GM19324 (cell line): Measurements from ENCODE around the gene PLA2G4B.

Source experiments
- ATAC-seq: cut with Tn5 transposase; IDR thresholded peaks from one replicate; pipeline ENCODE4 v1.9.1; 2021; ENCODE audit warnings: mild to moderate bottlenecking, moderate library complexity; ENCODE audit not compliant: unreplicated experiment, low FRiP score

The PLA2G4B gene

DNA sequence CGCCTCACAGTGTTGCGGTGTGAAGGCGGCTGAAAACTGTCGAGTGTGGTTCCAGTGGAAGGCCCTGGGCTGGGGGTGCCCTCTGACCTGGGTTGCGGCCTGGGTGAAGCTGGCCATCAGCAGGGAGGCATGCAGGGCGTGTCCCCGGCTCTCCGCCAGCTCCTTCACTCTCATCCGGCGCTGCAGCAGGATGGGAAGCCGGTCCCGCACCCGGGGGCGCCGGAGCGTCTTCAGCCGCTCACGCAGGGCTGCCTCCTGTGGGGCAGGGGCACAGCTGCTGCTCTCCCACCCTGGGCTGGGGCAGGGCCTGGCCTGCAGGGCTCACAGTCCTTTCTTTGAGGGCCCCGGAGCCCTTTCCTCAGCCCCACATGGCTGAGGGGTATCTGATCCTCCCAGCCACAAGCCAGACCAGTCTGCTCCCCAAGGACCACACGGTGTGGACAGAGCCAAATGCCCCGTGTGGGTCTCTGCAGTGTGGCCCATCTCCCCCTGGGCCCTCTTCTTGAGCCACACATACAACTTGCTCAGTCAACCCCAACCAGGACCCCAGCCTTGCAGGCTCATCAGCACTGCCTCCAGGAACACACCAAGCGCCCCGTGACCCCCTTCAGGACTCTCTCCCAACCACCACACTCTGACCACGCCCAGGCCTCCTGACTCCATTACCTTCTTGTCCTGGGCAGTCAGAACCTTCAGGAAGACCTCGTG, 28.4 kb downstream of the PLA2G4B start:
- no peak for ATAC-seq

DNA sequence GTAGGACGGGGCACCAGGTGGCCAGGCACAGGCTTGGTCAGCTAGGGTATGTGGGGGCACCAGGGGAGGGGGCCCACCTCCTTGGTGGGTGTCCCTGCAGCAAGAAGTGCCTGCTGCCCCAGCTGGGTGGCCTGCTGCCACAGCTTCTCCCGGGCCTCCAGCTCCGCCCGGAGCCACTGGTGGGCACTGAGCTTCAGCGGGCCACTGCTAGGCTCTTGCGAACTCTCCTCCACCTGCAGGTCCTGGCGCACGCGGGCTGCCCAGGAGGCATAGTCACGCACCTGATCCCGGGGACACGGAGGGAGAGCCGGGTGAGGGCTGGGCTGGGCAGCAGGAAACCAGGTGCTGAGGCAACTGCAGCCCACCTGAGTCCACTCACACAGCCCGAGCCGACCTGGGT, 29.7 kb downstream of the PLA2G4B start:
- no peak for ATAC-seq

DNA sequence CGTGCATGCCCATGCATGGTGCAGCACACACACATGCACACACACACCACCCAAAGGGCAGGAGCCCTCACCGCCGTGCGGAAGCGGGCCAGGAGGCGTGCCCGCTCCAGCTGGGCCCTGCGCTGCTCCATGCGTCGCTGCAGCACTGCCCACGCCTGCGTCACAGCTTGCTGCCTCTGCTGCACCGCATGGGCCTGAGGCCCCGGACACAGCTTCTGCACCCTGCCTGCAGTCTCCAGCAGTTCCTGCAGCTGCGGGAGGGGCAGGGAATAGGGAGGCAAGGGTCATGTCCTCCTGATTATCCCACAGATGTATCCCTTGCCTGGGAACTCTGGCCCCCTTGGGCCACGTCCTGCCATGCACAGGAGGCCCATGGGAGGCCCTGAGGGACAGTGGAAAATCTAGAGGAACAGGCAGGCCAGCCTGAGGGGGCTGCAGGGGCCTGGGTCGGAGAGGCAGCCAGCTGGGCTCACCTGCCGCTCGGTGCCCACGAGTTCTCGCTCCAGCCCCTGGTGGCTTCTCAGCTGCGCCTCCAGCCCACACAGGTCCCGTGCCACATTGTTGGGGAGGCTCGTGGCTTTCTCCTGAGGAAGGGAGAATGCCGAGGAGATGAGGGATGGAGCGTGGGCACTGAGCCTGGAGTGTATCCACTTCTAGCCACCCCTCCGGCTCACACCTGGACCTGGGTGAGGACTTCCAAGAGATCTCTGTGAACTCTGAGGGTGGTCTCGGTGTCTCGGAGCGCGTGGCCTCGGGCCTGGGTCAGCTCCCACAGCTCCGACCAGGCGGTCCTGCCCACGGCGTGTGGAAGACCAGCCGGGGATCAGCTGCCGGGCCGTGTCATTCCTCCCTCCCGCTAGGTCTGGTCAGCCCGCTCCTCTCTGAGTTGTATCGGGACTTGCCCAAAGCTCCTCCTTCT, 31.4 kb downstream of the PLA2G4B start:
- no peak for ATAC-seq

DNA sequence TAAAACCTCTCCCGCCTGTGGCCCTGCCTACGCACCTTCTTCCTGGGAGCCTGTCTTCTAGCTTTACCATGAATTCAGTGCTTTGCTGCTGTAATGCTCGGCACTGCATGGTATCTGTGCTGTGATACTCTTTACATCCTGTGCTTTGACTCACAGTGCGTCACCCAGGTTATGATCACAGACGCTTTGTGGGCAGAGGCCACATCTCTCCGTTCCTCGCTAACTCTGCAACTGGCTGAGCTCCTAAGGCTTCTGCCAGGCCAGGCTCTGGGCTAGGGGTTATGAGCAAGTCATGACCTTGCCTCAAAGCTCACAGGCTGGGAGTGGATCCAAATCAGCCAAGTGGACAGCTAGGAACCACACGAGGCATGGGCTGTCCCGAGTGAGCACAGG, 32.0 kb downstream of the PLA2G4B start:
- no peak for ATAC-seq

DNA sequence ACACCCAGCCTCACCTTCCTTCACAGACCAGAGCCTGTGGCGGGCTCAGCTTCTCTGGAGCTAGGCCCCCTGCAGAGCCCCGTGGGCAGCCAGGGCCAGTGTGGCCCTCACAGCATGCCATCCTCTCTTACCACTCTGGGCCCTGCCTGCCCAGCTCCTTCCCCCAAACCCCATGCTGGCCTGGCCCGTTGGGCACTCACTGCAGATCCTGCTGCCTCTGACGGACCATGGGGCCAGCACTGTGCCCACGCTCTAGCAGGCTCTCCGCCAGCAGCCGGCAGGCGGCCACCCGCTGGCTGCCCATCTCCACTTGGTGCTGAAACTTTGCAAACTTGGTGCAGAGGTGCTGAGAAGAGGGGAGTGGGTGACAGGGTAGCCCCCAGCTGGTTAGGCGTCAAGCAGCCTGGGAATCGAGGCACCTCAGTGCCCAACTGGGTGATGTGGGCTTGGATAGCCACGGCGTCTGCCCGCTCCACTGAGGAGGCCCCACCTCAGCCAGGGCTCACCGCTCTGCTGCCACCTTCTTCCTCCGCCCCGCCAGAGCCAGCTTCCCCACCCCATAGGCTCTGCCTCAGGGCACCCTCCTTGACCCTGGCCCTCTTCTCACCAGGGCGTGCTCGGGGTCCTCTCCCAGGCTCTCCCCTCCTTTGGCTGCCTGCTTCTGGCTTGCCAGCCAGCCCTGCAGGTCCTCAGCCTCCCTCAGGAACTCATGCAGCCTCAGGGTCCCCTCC, 32.7 kb downstream of the PLA2G4B start:
- ATAC-seq = no peak

DNA sequence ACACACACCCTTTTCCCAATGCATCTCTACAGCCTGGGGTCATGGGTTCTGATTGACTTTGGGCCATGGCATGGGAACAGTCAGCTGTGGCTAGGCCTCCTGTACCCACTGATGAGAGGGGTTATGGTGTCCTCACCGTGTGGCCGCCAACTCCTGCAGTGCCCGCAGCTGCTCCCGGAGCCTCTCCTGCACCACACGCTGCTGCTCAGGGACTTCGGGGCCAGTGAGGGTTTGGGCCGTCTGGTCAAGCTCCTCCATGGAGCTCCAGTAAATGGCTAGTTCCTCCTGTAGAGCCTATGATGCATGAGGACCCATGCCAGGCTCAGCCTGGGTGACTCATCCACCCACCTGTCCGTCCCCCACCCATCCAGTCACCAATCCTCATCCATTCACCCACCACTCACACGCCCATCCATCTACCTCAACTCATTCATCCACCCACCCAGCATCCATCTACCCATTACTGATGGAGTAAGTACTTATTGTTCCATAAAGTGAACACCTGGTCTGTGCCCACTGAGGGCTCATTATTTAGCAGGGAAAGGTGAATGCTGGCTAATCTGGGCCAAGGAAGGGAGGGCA, 33.6 kb downstream of the PLA2G4B start:
- no peak for ATAC-seq

DNA sequence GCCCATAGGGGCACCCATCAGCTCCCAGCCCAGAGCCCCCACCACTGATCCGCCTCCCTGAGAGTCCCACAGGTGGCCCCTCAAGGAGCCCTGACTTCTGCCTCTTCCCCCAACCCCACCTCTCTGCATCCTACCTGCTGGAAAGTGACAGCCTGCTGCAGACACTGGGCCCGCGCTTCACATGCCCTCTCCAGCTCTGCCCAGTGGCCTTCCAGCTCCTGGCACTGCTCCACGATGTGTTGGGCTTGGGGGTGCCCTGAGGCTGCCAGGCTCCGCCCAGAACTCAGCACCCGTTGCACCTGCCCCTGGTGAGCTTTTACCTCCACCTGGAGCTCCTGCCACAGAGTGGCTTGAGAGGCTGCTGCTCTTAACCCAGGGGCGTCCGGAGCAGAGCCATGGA, 35.1 kb downstream of the PLA2G4B start:
- no peak for ATAC-seq

DNA sequence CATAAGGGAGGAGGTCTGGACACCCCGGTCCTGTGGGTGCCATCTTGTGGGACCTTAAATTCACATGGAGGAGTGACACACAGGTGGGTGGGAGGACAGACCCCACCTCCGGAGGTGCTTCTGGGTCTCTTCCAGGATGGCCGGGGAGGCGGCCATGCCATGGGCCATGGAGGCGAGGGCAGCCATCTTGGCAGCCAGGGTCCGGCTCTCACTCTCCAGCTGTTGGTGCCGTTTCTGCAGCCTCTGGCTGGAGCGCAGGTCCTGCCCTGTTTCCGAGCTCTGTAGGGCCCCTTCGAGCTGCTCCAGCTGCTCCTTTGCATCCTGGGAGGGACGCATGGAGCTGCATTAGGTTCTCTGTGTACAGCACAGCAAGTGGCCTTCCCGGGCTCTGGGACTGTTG, 36.1 kb downstream of the PLA2G4B start:
- ATAC-seq = no peak

DNA sequence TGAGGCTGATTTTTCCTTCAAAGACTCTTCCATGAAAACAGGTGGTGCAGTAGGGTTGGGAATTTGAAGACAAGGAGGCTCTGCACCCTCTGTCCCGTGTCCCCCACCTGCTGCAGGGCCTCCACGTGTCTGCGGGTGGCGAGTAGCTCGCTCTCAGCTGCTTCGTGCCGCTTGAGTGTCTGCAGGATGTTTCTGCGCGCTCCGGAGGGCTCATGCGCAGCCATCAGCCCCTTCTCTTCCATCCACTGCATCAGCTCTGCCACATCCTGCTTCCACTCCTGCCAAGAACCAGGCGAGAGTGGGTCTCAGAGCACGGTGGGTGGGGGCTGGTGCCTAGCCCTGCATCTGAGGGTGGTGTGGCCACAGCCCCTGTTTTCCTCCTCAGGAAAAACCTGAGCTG, 37.4 kb downstream of the PLA2G4B start:
- ATAC-seq = no peak

DNA sequence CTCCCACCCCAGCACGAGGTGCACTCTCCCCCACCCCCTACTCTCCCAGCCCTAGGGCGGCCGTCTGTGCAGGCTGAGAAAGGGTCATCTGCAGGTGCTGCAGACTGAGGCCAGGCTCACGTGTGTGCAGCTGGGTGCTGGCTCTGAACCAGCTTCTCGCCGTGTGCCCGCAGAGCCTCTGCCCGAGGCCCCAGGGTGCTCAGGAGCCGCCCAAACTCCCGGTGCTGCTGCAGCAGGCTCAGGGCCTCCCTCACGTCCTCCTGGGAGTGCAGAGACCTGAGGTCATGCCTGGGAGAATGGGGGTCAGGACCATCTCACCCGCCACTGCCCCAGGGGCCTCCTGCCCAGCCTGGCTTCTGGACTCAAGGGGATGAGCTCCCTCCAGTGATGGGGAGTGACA, 38.0 kb downstream of the PLA2G4B start:
- ATAC-seq = no peak

DNA sequence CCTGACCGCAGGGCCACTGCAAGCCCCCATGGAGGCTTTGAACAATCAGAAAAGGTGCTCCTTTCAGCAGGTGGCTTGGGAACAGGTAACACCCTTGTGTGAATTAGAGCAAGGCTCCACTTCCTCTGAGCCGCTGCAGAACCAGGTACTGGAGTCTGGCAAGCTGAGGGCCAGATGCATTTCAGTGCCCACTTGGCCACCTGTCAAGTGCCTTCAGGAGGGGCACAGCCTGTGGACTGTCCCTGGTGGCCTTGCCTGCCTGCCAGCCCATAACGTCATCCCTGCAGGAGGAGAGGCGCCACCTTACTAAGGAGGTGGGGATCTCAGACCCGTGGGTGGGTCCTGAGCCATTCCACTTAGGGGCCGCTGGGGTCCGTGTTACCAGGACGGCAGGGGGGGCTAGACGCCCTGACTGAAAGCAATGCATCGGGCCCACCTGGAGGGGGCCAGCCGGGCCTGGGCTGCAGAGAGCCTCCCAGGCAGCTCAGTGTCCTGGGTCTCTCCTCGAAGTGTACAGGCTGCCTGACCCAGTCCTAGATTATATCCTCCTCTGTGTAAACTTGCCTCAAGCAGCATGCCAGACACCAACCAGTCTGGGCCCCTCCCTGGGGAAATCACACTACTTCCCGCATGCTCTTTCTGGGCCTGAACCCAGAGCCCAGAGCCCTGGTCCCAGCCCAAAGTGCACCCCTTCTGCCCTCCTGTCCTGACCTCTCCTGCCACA, 39.1 kb downstream of the PLA2G4B start:
- no peak for ATAC-seq

DNA sequence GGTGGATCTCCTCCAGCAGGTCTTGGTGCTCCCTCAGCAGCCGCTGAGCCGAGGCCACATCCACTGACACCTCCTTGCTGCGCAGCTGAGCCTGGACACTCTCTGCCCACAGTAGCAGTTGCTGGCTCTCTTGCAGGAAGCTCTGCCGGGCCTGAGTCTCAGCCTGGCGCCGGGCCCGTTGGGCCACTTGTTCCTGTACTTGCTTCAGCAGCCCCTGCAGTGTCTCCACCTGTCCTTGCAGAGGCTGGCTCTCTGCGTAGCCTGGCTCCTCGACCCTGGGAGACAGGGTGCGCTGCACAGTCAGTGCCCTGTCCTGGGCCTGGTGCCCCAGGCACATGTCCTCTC, 39.7 kb downstream of the PLA2G4B start:
- no peak for ATAC-seq

DNA sequence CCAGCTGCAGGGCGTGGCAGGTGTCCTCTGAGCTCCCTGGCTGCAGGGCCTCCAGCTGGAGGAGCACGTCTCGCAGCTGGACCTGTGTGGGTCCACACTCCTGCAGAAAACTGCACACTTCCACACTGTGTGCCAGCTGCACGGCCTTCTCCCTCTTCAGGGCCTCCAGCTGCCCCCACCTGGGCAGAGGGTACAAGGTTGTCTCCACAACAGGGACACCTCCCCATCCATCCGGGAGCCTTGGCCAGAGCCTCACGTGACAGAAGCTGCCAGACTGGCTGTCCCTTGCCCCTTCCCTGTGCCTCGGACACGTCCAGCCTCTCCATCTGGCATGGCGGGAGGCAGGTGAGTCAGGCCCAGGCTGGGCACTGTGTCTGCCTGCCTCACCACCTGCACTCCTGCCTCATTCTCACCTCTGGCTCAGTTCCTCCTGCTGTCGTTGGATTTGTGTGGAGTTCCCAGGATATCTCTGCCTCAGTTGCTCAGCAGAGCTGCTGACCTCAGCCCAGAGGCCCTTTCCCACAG, 40.7 kb downstream of the PLA2G4B start:
- no peak for ATAC-seq

DNA sequence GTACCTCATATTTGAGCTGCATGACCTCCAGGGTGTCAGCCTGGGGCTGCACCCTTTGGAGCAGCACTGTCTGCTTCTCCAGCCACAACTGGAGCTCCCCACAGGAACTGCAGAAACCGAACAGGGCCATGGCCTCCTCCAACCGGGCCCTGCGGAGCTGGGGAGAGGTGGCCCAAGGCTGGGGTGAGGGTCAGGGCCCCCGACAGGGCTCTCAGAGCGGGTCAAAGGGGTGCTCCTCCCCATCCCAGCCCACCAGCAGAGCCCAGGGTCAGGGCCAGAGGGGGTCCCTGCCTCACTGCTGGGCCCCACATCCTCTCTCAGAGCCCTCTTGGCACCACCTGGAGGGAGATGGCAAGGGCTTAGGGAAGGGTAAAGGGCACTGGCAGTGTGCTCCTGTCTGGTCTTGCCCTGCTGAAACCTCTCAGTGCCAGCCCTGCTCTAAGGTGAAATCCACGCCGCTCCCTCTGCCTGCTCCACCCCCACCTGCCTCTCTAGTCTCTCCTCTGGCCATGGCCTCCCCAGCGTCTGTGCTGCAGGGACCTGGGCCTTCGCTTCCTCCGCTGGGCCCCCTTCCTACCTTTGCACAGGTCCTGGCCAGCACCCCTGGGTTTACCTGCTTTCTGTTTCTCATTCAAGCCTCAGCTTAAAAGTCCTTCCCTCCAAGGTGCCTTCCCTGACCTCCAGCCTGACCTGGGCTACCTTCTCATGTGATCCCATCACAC, 41.7 kb downstream of the PLA2G4B start:
- ATAC-seq = no peak

DNA sequence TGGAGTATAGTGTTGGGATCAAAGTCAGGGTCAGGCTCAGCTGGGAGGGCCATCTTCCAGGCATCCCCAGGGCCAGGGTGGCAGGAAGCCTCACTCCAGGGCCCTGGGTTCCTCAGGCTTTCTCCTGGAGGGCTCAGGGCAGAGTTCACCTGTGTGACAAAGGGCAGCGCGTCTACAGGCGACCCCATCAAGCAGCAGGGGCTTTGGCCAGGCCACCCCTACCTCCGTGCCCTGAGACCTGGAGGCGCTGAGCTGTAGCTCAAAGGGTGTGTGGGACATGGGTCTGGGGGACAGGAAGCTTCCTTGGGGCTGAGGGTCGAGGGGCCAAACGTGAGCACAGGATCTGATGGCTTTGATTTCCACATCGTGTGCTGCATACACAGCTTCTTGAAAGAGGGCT, 42.4 kb downstream of the PLA2G4B start:
- ATAC-seq = no peak

DNA sequence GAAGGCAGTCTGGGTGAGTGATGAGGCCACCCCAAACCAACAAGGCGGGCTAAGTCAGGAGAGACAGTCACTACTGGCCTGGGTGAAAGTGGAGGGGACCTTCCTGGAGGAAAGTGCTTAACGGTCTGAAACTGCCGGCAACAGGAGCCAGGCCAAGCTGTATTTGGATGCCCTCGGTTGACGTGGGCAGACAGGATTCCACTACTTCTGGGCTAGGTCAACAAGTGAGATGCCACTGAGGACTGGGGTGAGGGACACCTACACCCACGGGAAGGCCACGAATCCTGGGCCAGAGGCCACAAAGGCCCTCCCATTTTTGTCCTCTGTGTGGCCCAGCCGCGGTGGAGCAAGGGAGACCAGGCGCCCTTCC, 42.9 kb downstream of the PLA2G4B start:
- no peak for ATAC-seq

DNA sequence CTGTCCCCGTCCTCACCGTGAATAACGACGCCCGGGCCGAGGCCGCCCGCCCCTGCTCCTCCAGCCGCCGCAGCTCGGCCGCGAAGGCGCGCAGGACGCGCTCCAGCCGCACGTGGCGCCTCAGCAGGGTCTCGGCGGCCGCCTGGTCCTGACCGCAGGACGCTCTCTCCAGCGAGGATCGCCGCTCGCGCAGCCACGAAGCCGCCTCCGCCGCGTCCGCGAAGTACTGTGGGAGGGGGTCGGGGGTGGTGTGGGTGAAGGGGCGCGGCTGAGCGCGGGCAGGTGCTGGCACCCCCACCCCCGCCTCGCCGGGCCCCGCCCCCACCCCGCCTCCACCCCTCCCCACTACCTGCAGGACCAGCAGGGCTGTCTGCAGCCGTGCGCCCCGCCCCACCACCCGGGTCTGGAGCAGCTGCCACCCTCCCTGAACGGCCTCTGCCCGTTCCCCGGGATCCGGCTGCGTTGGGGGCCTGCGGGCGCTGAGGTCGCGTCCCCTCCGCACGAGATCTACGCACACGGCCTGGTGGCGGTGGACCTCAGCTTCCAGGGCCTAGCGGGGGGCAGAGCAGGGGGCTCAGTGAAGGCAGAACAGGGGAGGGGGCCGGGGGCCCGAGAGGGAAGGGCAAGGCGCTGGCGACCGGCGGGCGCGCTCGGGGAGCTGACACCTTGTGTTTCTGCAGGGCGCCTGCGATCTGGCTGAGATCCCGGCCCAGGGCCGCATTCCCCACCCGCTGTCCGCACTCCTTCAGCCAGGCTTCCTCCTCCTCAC, 43.5 kb downstream of the PLA2G4B start:
- no peak for ATAC-seq

DNA sequence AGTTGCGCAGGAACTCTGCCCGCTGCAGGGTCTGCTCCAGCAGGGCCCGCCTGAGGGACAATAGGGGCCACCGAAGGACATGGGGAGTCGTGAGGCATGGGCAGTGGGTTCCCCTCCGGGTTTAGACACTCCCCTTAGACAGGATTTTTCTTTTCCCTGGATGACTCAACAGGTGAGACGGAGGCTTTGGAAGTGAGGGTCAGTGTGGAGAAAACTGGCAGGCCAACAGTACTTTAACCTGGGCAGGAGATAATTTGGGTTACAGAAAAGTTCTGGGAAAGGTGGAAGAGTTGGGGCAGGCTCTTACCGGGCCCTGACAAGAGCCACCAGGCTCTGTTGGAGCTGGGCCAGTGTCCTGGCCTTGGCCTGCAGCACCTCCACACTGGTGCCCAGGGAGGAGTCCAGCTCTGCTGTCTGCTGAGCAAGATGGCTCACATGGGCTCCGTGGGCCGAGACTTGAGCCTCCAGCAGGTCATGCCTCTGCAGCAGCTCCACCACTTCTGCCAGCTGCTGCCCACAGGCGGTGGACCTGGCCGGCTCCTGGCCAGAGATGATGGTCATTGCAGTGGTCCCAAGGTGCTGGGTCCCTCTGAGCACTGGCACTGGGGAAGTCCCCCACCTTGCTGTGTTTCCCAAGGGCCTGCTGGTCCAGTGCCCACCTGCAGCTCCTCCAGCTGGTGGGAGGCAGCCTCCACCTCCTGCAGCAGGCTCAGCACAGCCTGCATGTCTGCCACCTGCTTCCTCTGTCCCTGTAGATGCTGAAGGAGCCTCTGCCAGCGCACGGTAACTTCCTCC, 44.2 kb downstream of the PLA2G4B start:
- no peak for ATAC-seq
